Nephron progenitor cell (in vitro differentiated cells): ENCODE measurements around the gene LILRB2.
"Not testable (repeated sequence)": the region's sequence is repeated elsewhere in the genome, so short reads cannot be mapped to it uniquely, and the experiment has no call there.

Source experiments
- DNase-seq: peaks from one replicate; pipeline ENCODE4 v3.0.0; 2021
- H3K27ac Mint-ChIP-seq: 2 replicates; pipeline ENCODE4 v1.8.0; 2021; ENCODE audit warnings: mild to moderate bottlenecking, moderate library complexity, mixed read lengths
- H3K27me3 Mint-ChIP-seq: 2 replicates; pipeline ENCODE4 v1.8.0; 2021; ENCODE audit warnings: mild to moderate bottlenecking, low read depth, mixed read lengths; ENCODE audit not compliant: poor library complexity
- H3K36me3 Mint-ChIP-seq: 2 replicates; pipeline ENCODE4 v1.8.0; 2021; ENCODE audit warnings: low read depth, mixed read lengths
- H3K4me1 Mint-ChIP-seq: 2 replicates; pipeline ENCODE4 v1.8.0; 2021; ENCODE audit warnings: mixed read lengths
- H3K4me3 Mint-ChIP-seq: 2 replicates; pipeline ENCODE4 v1.8.0; 2021; ENCODE audit warnings: mild to moderate bottlenecking, moderate library complexity, mixed read lengths
- H3K9me3 Mint-ChIP-seq: 2 replicates; pipeline ENCODE4 v1.8.0; 2021; ENCODE audit warnings: mild to moderate bottlenecking, moderate library complexity, mixed read lengths
- TF ChIP-seq, protein P1 (sequence below): fragments of 200-600 bp; sonication (generic); IDR thresholded peaks from 2 replicates; pipeline ENCODE4 v1.5.0; 2021; ENCODE audit warnings: antibody characterized with exemption

LILRB2 gene

DNA sequence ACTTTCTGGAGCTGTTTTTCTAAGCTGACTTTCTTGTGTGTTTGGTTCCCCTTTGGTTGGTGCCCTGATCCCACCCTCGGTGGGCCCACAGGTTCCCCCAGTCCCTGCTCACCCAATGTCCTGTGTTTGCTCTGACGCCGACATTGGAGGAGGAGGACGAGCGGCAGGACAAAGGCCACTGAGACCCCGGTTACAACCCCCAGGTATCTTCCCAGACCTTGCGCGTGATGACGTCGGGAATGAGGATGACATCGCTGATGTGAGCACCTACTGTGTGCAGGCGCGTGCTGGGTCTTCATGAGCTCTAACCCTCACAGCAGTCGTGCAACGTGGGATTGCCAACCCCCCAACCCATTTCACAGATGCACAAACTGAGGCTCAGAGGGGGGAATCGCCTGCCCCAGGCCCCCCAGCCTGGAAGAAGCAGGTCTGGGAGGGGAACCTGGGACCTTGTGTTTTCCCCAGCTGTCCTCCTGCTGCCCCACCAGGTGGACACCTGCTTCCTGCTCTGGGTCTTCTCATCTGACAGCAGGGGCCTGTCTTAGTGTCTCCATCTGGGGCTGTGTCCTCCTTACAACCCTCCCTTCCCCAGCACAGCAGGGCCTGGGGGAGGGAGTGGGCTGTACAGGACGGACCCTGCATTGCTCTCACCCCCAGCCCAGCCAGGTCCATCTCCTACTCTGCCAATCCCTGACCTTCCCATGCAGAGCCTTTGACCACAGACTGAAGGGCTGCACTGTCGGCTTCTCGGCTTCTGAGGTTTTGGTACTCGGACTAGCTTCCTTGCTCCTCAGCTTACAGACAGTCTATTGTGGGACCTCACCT is 33.6 kb downstream of the LILRB2 start:
- H3K4me3 Mint-ChIP-seq: no peak overlapping the region
- H3K27ac Mint-ChIP-seq: no peak overlapping the region
- H3K27me3 Mint-ChIP-seq: peaks cover 10% of the 10 kb centered on the region
- TF ChIP-seq, protein P1, sequence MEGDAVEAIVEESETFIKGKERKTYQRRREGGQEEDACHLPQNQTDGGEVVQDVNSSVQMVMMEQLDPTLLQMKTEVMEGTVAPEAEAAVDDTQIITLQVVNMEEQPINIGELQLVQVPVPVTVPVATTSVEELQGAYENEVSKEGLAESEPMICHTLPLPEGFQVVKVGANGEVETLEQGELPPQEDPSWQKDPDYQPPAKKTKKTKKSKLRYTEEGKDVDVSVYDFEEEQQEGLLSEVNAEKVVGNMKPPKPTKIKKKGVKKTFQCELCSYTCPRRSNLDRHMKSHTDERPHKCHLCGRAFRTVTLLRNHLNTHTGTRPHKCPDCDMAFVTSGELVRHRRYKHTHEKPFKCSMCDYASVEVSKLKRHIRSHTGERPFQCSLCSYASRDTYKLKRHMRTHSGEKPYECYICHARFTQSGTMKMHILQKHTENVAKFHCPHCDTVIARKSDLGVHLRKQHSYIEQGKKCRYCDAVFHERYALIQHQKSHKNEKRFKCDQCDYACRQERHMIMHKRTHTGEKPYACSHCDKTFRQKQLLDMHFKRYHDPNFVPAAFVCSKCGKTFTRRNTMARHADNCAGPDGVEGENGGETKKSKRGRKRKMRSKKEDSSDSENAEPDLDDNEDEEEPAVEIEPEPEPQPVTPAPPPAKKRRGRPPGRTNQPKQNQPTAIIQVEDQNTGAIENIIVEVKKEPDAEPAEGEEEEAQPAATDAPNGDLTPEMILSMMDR: no peak
- peaks cover 3% of the 10 kb centered on the region for H3K9me3 Mint-ChIP-seq
- peaks cover 33% of the 10 kb centered on the region for H3K4me1 Mint-ChIP-seq
- DNase-seq: no peak
- H3K36me3 Mint-ChIP-seq: no peaks in the 10 kb centered on the region

DNA sequence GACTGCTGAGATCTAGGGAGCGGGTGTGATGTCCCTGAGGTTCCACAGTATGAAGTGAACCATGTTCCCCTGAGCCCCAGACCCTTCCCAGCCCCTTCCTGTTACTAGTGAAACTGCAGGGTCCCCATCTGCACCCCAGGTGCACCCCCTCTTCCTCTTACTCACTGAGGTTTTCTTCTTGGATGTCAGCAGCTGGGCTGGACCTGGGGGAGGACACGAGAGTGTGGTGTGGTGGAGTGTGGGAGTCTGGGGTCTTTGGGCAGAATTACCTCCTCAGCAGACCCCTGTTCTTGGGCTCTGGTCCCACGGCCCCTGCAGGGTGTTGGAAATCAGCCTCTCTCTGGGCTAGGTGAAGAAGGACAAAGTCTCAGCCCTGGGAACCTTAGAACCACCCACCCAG is 35.0 kb downstream of the LILRB2 start:
- H3K27me3 Mint-ChIP-seq: peaks cover 14% of the 10 kb centered on the region
- no peak overlapping the region for H3K27ac Mint-ChIP-seq
- no peak for DNase-seq
- peaks cover 38% of the 10 kb centered on the region for H3K4me1 Mint-ChIP-seq
- H3K4me3 Mint-ChIP-seq: no peak overlapping the region
- TF ChIP-seq, protein P1: no peak
- H3K36me3 Mint-ChIP-seq: no peaks in the 10 kb centered on the region
- H3K9me3 Mint-ChIP-seq: peaks cover 3% of the 10 kb centered on the region

DNA sequence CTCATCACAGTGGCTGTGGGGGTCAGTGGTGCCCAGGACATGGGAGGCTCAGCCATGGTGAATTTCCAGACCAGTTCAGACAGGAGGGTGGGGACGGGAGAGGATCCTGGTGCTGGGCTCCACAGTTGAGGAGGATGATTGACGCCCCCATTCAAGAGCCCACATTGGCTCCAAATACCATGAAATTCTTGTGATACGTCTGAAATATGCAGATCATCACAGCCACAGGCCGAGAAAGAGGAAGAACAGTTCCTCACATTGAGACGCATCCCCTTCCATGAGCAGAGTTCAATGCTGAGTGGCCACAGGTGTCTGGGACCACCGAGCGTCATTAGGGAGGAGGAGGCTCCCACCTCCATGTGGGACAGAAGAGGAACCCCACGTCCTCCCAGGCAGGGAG is 37.1 kb downstream of the LILRB2 start:
- not testable (repeated sequence) for H3K36me3 Mint-ChIP-seq, DNase-seq, H3K9me3 Mint-ChIP-seq, H3K4me3 Mint-ChIP-seq, H3K27ac Mint-ChIP-seq
- H3K4me1 Mint-ChIP-seq: peaks cover 48% of the 10 kb centered on the region
- peaks cover 14% of the 10 kb centered on the region for H3K27me3 Mint-ChIP-seq

DNA sequence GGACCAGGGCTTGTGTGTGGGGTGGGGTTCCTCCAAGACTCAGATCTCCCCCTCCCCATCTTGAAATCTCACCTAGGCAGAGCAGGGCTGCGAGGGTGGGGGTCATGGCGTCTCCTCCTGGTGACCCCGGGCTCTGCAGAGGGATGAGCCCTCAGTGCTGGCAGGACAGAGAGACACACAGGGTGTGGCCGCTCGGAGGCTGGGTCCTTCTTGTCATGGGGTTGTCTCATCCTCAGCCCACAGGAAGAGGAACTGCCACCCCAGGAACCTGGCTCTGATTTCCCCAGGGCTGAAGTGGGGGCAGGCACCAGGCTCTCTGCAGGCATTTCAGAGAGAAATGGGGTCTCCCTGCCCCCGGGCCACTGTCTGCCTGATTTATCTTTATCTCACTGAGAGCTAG is 38.3 kb downstream of the LILRB2 start, which contains the start of gene LILRA6:
Gene LILRA6, minus strand, starts transcription at position 145 of the 400 bp plus-strand sequence.
- not testable (repeated sequence) for H3K4me3 Mint-ChIP-seq, DNase-seq, H3K27ac Mint-ChIP-seq, H3K9me3 Mint-ChIP-seq, H3K36me3 Mint-ChIP-seq
- Mint-ChIP-seq H3K4me1 (peaks cover 42% of the 10 kb centered on the region), H3K27me3 (peaks cover 14% of the 10 kb centered on the region)

DNA sequence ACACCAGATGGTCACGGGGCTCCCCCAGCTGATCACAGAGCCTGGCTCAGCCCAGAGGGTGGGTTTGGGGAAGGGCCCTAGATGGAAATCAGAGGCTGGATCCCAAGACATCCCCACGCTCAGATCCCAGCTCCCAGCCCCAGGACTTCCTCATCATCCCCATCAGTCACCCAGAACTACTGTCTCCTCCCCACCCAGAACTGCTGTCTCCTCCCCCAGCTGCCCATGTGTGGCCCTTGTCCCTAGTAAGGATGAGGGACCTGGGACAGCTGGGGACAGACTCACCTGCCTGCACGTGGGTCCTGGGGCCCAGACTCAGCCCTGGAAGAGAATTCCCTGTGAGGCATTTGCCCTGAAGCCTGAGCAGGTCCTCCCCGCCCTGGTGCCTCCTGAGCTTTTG is 38.7 kb downstream of the LILRB2 start:
- not testable (repeated sequence) for H3K4me3 Mint-ChIP-seq, H3K9me3 Mint-ChIP-seq, DNase-seq, H3K27ac Mint-ChIP-seq, H3K36me3 Mint-ChIP-seq
- peaks cover 16% of the 10 kb centered on the region for H3K27me3 Mint-ChIP-seq
- peaks cover 40% of the 10 kb centered on the region for H3K4me1 Mint-ChIP-seq

DNA sequence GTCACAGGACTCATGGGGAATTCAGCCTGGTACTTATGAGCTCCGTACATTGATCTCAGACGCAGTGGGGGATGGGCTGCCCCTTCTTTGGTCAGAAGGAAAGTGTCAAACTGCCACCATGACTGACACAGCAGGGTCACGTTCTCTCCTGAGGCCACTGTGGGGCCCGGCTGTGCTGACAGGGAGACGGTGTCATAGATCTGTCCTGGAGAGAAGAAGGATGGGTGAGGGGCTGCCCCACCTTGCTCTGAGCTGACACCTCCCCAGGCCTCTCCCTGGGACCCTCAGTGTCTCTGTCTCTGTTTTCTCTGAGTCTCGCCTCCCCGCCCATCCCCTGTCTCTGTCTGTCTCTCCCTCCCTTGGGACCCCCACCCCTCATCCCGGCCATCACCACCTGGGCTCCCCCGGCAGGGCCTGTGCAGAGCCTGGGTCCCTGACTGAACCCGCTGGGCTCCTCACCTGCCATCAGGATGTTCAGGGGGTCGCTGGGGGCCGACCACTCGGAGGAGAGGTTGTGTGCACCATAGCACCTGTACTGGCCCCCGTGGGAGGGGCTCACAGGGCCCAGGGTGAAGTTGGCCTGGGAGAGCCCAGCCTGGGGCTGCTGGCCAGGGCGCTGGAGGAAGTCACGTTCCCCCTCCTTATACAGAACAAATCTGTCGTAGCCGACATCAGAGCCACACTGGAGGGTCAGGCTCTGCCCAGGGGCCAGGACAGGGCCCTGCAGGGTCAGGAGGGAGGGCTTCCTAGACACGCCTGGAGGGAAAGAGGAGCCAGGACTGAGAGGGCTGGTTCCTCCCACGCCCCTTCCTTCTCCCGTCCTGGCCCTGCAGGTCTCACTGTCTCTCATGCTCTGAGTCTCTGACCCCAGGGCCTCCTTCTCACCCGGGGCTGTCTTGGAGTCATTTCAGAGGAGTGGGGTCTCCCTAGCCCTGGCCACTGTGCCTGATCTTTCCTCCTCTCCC is 40.3 kb downstream of the LILRB2 start:
- not testable (repeated sequence) for H3K36me3 Mint-ChIP-seq, DNase-seq
- Mint-ChIP-seq H3K9me3 (peaks cover 11% of the 10 kb centered on the region), H3K27ac (peak overlapping the region; percentile 84), H3K4me1 (peaks cover 36% of the 10 kb centered on the region), H3K27me3 (peaks cover 28% of the 10 kb centered on the region), H3K4me3 (peak overlapping the region; percentile 56)

DNA sequence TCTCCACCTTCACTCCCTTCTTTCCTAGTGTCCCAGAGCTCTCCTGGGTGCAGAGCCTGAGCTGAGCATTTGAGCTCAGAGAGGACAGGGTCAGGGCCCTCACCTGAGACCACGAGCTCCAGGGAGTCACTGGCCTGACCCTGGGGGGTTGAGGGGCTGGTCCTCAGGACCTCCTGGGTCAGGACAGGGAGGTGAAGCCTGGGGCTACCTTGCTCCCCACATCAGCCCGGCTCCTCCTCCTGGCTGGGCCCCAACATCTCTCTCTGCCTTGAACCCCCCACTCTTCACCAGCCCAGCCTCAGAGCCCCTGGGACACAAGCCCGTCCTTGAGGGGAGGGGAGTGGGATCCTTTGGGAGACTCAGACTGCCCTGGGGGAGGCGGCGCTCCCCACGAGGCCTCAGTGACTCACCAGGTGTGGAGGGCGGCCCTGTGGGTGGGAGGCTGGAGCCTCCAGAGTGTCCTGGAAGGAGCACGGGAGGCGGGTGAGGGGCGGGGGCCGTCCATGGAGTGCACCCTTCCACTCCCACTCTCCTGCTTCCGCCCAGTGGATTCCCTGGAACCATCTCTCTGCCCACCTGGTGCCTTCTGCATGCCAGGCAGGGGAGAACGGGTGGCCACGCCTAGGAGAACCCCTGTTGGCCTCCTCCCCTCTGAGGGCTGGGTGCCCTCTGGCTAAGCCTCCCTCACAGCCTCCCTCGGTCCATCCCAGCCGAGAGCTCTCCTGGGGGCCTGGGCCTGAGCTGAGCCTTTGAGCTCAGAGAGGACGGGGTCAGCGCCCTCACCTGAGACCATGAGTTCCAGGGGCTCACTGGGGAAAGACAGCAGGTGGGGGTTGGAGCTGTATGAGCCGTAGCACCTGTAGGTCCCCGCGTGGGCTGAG is 41.2 kb downstream of the LILRB2 start:
- DNase-seq, H3K27ac Mint-ChIP-seq: not testable (repeated sequence)

More for the DNA sequence above, 41.2 kb downstream of the LILRB2 start:
- peaks cover 34% of the 10 kb centered on the region for H3K27me3 Mint-ChIP-seq
- H3K9me3 Mint-ChIP-seq: peaks cover 19% of the 10 kb centered on the region
- peaks cover 36% of the 10 kb centered on the region for H3K4me1 Mint-ChIP-seq
- peak overlapping the region; percentile 56 for H3K4me3 Mint-ChIP-seq
- H3K36me3 Mint-ChIP-seq: not testable (repeated sequence)
